Duodenal mucosa (tissue), 2 donors: ENCODE data around the gene SCARF2.
"Not testable (repeated sequence)": the region's sequence is repeated elsewhere in the genome, so short reads cannot be mapped to it uniquely, and the experiment has no call there.

Experiments used
- H3K27ac ChIP-seq: one replicate; pipeline ENCODE4 v1.7.0; 2013; ENCODE audit warnings: low read depth, low read length
- H3K27me3 ChIP-seq, 2 donors: one replicate each; pipeline ENCODE4 v1.7.0; 2013; ENCODE audit warnings: low read length in 2 of 2, control low read depth in 1 of 2; ENCODE audit not compliant: insufficient read depth in 2 of 2, control insufficient read depth in 1 of 2
- H3K36me3 ChIP-seq, 2 donors: one replicate each; pipeline ENCODE4 v1.7.0; 2013; ENCODE audit warnings: low read length in 2 of 2, control low read depth in 1 of 2; ENCODE audit not compliant: insufficient read depth in 2 of 2, control insufficient read depth in 1 of 2
- H3K4me1 ChIP-seq, 2 donors: one replicate each; pipeline ENCODE4 v1.7.0; 2013; ENCODE audit warnings: low read length in 2 of 2, control low read depth in 1 of 2; ENCODE audit not compliant: insufficient read depth in 2 of 2, control insufficient read depth in 1 of 2
- H3K4me3 ChIP-seq, 2 donors: one replicate each; pipeline ENCODE4 v1.7.0; 2013; ENCODE audit warnings: low read length in 2 of 2, low read depth in 1 of 2
- H3K9ac ChIP-seq, 2 donors: one replicate each; pipeline ENCODE4 v1.7.0; 2013; ENCODE audit warnings: low read length in 2 of 2, low read depth in 1 of 2
- H3K9me3 ChIP-seq, 2 donors: one replicate each; pipeline ENCODE4 v1.7.0; 2013; ENCODE audit warnings: low read length in 2 of 2, control low read depth in 1 of 2; ENCODE audit not compliant: control insufficient read depth in 1 of 2

Gene SCARF2

DNA sequence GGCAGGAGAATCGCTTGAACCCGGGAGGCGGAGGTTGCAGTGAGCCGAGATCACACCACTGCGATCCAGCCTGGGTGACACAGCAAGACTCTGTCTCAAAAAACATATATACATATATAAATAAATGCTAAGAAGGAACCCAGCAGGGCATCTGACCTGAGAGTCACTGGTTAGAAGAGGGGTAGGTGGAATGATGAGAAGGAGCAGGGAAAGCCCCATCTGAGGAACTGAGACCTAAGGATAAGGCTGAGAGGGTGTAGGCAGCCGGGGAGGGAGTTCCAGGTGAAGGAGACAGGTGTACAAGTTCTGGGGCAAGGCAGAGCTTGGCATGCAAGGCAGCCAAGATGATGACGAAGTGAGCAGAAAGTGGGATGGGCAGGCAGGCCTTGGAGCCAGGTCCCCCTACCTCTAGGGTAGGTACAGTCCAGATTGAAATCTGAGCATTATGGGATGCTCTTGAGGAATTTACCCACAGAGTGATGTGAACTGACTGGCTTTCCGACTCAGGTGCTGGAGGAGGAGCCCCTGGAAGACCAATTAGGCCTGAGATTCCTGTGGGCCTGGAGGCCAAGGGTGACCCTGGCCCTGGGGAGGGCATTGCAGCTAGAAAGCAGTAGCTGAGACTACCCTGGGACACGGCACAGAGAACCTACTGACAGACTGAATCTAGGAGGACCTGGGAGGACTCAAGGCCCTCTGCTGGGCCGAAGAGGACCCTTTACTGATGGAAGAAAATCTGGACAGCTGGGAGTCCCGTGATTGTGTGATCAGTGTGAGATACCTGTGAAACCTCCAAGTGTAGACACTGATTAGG, 35.2 kb upstream of the SCARF2 start:
- Histone ChIP-seq H3K4me1 (no peaks in the 10 kb centered on the region), H3K9ac (no peak overlapping the region), H3K36me3 (peaks cover 3 to 11% of the 10 kb centered on the region in 2 donors), H3K27me3 (no peaks in the 10 kb centered on the region), H3K27ac (no peak overlapping the region), H3K9me3 (no peaks in the 10 kb centered on the region), H3K4me3 (no peak overlapping the region)

DNA sequence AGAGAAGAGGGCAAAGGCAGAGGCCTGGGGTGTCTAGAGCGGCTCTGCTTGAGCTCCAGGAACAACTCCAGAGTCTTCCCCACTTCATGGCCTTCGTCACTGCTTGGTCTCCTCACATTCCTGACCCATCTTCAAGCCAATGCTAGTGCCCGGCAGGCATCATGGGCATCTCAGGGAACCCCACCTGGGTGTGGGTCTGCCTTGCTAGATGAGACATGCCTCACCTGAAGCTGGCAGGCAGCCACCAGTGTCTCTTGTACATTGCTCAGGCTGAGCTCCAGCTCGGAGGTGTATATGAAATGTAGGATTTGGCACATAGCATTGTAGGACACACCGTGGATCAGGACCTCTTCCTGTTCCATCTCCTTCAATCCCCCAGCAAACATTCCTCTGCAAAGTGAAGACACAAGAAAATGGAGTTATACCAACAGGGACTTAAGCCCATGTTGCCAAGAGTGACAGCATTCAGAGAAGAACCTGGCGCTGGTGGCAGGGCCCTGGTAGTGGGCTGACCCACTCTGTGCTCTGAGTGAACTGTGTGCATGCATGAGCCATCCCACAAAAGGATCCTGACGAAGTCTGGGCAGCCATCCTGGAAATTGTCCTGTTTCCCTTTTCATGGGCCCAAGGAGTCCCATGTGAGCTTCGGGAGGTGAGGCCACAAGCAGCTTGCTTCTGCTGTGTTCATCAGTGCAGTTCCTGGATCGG, 33.7 kb upstream of the SCARF2 start:
- no peak overlapping the region for H3K27ac ChIP-seq
- no peak overlapping the region for H3K4me3 ChIP-seq
- no peaks in the 10 kb centered on the region for H3K27me3 ChIP-seq
- H3K9ac ChIP-seq = no peak overlapping the region
- H3K4me1 ChIP-seq = no peaks in the 10 kb centered on the region
- peaks cover 3 to 11% of the 10 kb centered on the region in 2 donors for H3K36me3 ChIP-seq
- H3K9me3 ChIP-seq = no peaks in the 10 kb centered on the region

DNA sequence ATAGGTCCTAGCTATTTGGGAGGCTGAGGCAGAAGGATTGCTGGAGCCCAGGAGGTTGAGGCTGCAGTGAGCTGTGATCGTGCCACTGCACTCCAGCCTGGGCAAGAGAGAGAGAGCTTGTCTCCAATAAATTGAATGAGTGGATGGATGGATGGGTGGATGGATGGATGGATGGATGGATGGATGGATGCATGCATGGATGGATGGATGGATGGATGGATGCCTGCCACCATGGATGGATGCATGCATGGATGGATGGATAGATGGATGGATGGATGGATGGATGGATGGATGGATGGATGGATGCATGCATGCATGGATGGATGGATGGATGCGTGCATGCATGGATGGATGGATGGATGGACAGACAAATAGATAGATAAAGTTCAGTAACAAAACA, 32.9 kb upstream of the SCARF2 start:
- H3K9me3 ChIP-seq, H3K27ac ChIP-seq: not testable (repeated sequence)

DNA sequence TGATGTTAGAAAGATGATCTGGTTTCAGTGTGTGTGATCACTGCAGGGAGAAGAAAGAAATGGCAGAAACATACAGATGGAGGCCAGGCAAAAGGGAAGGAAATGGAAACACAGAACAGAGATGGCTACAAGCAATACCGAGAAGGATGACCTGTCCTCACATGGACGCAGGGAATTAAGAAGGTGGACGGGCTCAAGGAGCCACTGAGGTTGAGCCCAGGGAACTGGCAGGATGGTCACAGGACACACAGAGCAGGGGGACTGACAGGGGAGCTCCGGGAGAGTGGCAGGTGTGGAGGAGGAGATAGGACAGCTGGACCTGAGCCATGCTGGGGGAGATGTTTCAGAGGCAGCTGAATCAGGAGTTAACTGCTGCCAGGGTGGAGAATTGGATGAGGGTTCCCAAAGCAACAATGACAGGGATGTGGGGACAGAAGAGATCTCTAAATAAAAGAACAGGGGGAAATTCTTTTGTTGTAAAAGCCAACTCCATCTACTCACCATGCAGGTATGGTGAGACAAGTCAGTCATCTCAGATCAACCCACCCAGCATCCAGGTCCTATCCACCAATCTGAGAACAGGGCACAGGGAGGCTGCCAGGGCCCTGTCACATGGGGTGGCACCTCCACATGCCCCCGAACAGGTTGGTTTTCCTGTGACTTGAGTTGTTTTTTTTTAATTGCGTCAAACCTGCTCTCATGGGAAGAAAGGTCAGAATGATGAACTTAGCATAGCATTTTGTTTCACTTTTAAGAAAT, 31.7 kb upstream of the SCARF2 start:
- Histone ChIP-seq H3K36me3 (peaks cover 3 to 22% of the 10 kb centered on the region in 2 donors), H3K9ac (no peak overlapping the region), H3K4me3 (no peak overlapping the region), H3K27ac (no peak overlapping the region), H3K4me1 (peaks cover 3 to 5% of the 10 kb centered on the region in 2 donors), H3K27me3 (no peaks in the 10 kb centered on the region), H3K9me3 (no peaks in the 10 kb centered on the region)

More for the DNA sequence above, 32.9 kb upstream of the SCARF2 start:
- peaks cover 3 to 11% of the 10 kb centered on the region in 2 donors for H3K36me3 ChIP-seq
- not testable (repeated sequence) for H3K9ac ChIP-seq, H3K4me3 ChIP-seq, H3K4me1 ChIP-seq, H3K27me3 ChIP-seq

DNA sequence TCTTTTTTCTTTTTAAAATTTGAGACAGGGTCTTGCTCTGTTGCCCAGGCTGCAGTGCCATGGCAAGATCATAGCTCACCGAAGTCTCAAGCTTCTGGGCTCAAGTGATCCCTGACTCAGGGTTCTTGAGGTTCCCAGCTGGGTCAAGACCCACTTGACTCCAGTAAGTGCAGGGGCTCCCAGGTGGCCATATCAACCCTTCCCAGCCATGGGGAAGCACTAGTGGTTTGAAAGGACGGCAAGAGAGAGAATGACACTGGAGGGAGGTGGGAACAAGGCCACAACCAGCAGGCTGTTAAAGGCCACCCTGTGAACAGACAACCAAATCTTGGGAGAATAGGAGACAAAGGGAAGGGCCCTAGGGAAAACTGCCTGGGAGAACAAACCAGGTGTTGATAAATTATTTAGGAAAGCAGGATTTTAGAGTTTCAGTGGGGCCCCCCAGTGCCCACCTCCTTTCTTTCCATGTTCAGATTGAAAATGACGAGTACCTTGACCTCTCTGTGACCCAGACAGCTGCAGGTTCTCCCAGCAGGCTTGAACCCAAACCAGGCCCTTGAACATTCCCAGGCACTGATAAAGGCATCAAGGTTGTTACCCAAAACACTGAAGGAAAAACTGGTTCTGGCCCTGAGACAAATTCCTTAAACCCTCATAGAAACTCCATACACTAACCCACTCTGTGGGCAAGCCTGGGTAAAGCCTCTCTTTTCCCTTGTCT, 29.2 kb upstream of the SCARF2 start:
- Histone ChIP-seq H3K27me3 (no peaks in the 10 kb centered on the region), H3K36me3 (peaks cover 7 to 25% of the 10 kb centered on the region in 2 donors), H3K9me3 (no peaks in the 10 kb centered on the region), H3K27ac (no peak overlapping the region), H3K4me3 (no peak overlapping the region), H3K9ac (no peak overlapping the region), H3K4me1 (peaks cover 12 to 17% of the 10 kb centered on the region in 2 donors)

DNA sequence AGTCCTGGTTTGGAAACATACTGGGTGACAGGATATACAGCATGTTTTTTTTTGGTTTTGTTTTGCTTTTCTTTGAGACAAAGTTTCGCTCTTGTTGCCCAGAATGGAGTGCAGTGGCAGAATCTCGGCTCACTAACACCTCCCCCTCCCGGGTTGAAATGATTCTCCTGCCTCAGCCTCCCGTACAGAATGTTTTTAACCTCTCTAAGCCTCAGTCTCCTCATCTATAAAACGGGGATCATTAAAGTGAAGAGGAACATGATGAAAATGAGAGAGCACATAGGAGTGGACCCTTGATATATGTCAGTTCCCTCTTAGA, 28.1 kb upstream of the SCARF2 start:
- Histone ChIP-seq H3K9ac (no peak overlapping the region), H3K9me3 (no peaks in the 10 kb centered on the region), H3K36me3 (peaks cover 3 to 17% of the 10 kb centered on the region in 2 donors), H3K4me3 (no peak overlapping the region), H3K27ac (no peak overlapping the region), H3K27me3 (no peaks in the 10 kb centered on the region), H3K4me1 (peaks cover 12 to 17% of the 10 kb centered on the region in 2 donors)

DNA sequence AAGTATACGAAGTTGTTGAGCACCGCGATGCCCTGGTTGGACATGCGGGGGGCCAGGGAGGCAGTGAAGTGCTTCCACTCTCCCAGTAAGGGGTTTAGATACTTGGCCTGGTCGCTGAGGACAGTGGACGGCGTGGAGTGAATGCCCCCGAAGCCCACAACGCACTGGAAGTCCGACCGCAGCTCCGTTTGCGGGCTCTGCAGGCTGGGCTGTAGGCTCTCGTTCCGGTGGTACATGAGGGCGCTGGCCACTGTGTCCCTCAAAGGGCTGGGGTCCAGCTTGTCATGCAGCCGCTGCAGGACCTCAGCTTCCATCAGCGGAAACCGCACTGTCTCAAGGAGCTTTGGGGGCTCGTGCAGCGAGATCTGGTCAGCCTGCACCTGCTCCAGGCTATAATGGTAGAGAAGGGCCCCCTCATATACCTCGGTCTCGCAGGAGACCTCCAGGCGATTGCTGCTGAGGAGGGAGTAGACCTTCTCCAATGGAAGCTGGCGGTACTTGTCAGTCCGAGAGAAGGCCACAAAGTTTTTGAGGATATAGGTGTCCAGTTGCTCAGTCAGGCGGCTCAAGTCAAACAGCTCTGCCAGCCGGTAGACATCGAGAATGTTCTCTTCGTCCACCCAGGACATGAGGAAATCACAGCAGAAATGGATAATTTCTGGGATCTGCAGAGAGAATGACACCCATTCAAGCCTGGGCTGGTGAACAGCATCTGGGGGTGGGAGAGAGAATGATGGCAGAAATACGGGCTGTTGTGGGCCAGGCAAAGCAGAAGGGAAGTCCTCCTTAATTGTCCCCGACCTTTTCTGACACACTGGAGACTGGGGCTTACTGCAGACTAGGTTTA, 27.5 kb upstream of the SCARF2 start:
- peaks cover 12 to 17% of the 10 kb centered on the region in 2 donors for H3K4me1 ChIP-seq
- peaks cover 3 to 13% of the 10 kb centered on the region in 2 donors for H3K36me3 ChIP-seq
- H3K4me3 ChIP-seq = no peak overlapping the region
- H3K27me3 ChIP-seq = no peaks in the 10 kb centered on the region
- no peaks in the 10 kb centered on the region for H3K9me3 ChIP-seq
- no peak overlapping the region for H3K27ac ChIP-seq
- no peak overlapping the region for H3K9ac ChIP-seq

DNA sequence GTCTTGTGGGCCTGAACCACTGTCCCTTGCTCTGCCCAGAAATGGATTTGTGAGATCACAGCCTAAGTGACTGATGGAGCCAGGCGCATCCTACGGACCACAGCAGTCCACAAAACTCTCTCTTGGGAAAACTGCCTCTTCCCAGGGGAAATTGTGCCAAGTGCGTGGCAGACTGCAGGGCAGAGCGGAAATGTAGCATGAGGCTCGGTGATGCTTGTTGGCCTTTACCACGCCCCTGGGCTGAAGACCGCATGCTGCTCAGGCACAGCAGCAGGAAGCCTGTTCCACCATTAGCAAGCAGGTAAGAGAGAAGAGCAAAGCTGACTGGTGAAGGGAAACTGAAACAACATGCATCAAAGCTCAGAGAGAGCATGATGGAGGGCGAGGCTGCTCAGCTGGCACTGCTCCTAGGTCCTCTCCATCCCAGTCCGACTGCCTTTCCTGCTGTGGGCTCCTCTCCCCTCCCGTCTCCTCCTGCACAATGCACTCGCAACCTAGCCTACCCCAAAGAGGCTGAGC, 26.5 kb upstream of the SCARF2 start:
- Histone ChIP-seq H3K9me3 (no peaks in the 10 kb centered on the region), H3K27ac (no peak overlapping the region)

More for the DNA sequence above, 26.5 kb upstream of the SCARF2 start:
- Histone ChIP-seq H3K9ac (no peak overlapping the region), H3K36me3 (peaks cover 3 to 18% of the 10 kb centered on the region in 2 donors), H3K4me1 (peaks cover 12 to 17% of the 10 kb centered on the region in 2 donors), H3K4me3 (peak overlapping the region in 1 of 2 donors; percentile 0), H3K27me3 (no peaks in the 10 kb centered on the region)
